GM12878 (cell line): ENCODE data around the gene UHRF2. TPM values are rescaled to one million over a fixed set of nuclear protein-coding genes. Genes with fewer than 3 reads are reported as not detected.

Experiments used
- ATAC-seq: fragments of 200-7000 bp; cut with Tn5 transposase; 3 replicates; pipeline ENCODE4 v1.9.1; 2020; ENCODE audit warnings: mild to moderate bottlenecking, moderate library complexity
- BruUV-seq: library from RNA; stranded (reverse); fragments of 400-500 nt; replicated peaks from 2 replicates; lab custom pipeline; 2021; lab: Mats Ljungman, UMichigan
- CTCF ChIA-PET: fragments of 300-600 bp; sonication (Branson Sonifier 250); formaldehyde crosslinking; extraction: SDS; loops from one replicate; lab custom pipeline; 2021; ENCODE audit warnings: inconsistent platforms; lab: Yijun Ruan, JAX
- POLR2A ChIA-PET: fragments of 350-600 bp; formaldehyde crosslinking; extraction: SDS; loops from one replicate; lab custom pipeline; 2021; ENCODE audit warnings: inconsistent platforms; lab: Charles Lee
- RAD21 ChIA-PET: fragments of 300-600 bp; sonication (Branson Sonifier 250); formaldehyde crosslinking; loops from one replicate; lab custom pipeline; 2023; ENCODE audit warnings: antibody characterized with exemption; ENCODE audit not compliant: unreplicated experiment; lab: Charles Lee
- SMC1A ChIA-PET: fragments of 300-600 bp; sonication (Branson Sonifier 250); formaldehyde crosslinking; loops from one replicate; lab custom pipeline; 2023; ENCODE audit not compliant: unreplicated experiment, uncharacterized antibody; lab: Charles Lee
- DNase-seq: peaks from one replicate; pipeline ENCODE4 v3.0.0-alpha.2; 2011; ENCODE audit warnings: low read depth, low spot score
- FAIRE-seq: peaks from 3 replicates; lab custom pipeline; 2011; peaks lifted over from hg19 to GRCh38; lab: Jason Lieb, UNC
- H2AFZ ChIP-seq: 2 replicates; pipeline ENCODE4 v1.6.0; 2011; ENCODE audit warnings: low read depth, low read length, control low read depth; ENCODE audit not compliant: control insufficient read depth
- H3K27ac ChIP-seq: 2 replicates; pipeline ENCODE4 v1.5.1; 2011; ENCODE audit warnings: control low read depth; ENCODE audit not compliant: control insufficient read depth, insufficient read depth
- H3K27me3 ChIP-seq, 2 experiments: replicated peaks in 1 of 2; 2 replicates each; pipeline versions ENCODE4 v1.6.0 to v1.6.1; 2011; ENCODE audit warnings: low read length in 1 of 2; ENCODE audit not compliant: control insufficient read depth in 2 of 2, insufficient read depth in 2 of 2
- H3K36me3 ChIP-seq, 2 experiments: 2 replicates each; pipeline ENCODE4 v1.5.1; 2011; ENCODE audit warnings: low read length in 1 of 2; ENCODE audit not compliant: control insufficient read depth in 2 of 2, insufficient read depth in 2 of 2
- H3K4me1 ChIP-seq: 2 replicates; pipeline ENCODE4 v1.6.1; 2011; ENCODE audit warnings: mild to moderate bottlenecking, low read length, moderate library complexity, mixed read lengths; ENCODE audit not compliant: control insufficient read depth, insufficient read depth
- H3K4me2 ChIP-seq: 2 replicates; pipeline ENCODE4 v1.6.0; 2011; ENCODE audit warnings: control low read depth; ENCODE audit not compliant: control insufficient read depth, insufficient read depth
- H3K4me3 ChIP-seq: fragments of 200-600 bp; sonication (generic); 2 replicates; pipeline ENCODE4 v1.5.1; 2016
- H3K79me2 ChIP-seq: 2 replicates; pipeline ENCODE4 v1.6.0; 2011; ENCODE audit warnings: low read length; ENCODE audit not compliant: control insufficient read depth, insufficient read depth
- H3K9ac ChIP-seq: 2 replicates; pipeline ENCODE4 v1.8.0; 2011; ENCODE audit warnings: low read length, control low read depth, mixed read lengths; ENCODE audit not compliant: control insufficient read depth, insufficient read depth
- H3K9me3 ChIP-seq: replicated peaks from 3 replicates; pipeline ENCODE4 v1.5.1; 2011; ENCODE audit warnings: mild to moderate bottlenecking, low read length; ENCODE audit not compliant: control insufficient read depth, insufficient read depth
- H4K20me1 ChIP-seq: 2 replicates; pipeline ENCODE4 v1.6.0; 2011; ENCODE audit not compliant: control insufficient read depth, insufficient read depth
- BMI1 ChIP-seq: fragments of 450-650 bp; IDR thresholded peaks from 2 replicates; pipeline ENCODE4 v1.6.1; 2016; ENCODE audit warnings: mild to moderate bottlenecking, moderate library complexity, borderline replicate concordance
- CBX3 ChIP-seq: fragments of 200-600 bp; sonication (generic); IDR thresholded peaks from 2 replicates; pipeline ENCODE4 v1.6.1; 2016; ENCODE audit warnings: low read depth, borderline replicate concordance
- IKZF2 ChIP-seq, 2 experiments: fragments of 450-650 bp; IDR thresholded peaks; 2 replicates each; pipeline ENCODE4 v1.6.1; 2017; ENCODE audit warnings: mild to moderate bottlenecking in 2 of 2, moderate library complexity in 2 of 2
- NFIC ChIP-seq: IDR thresholded peaks from 2 replicates; pipeline ENCODE4 v1.6.1; 2012; ENCODE audit warnings: low read depth, mild to moderate bottlenecking, inconsistent platforms, low read length, moderate library complexity
- RAD21 ChIP-seq: IDR thresholded peaks from 2 replicates; pipeline ENCODE4 v1.6.1; 2011; ENCODE audit warnings: mild to moderate bottlenecking, low read depth, low read length, moderate library complexity; ENCODE audit not compliant: insufficient read depth
- WGBS: methylation state at CpG from one replicate; pipeline ENCODE4 v1.1.6; 2016; ENCODE audit warnings: low lambda C conversion rate; ENCODE audit not compliant: insufficient replicate concordance, insufficient coverage; ENCODE audit errors: missing lambda C conversion rate; 5-methylcytosine and 5-hydroxymethylcytosine counted together
- in situ Hi-C: fragments of 300-500 bp; cut with MboI; formaldehyde crosslinking; loops from 9 replicates; pipeline ENCODE4 v1.14.3; 2018; ENCODE audit warnings: mixed read lengths
- intact Hi-C: fragments of 100-400 bp; cut with micrococcal nuclease; formaldehyde crosslinking; loops from one replicate; pipeline ENCODE4 v1.14.2; 2022; ENCODE audit not compliant: unreplicated experiment
- polyA plus RNA-seq, 11 experiments: library from polyadenylated mRNA; depleted of rRNA in 4 of 11; unstranded in 6 of 11; stranded (reverse) in 5 of 11; fragments of >200 nt; fragmentation: Nextera tagmentation in 4 of 11; fragmentation: Illumina TruSeq in 1 of 11; extraction: Ambion mirVana in 4 of 11; extraction: Trizol in 1 of 11; gene quantifications; 1 replicate in 1 of 11; 2 replicates in 10 of 11; pipeline versions ENCODE4 v1.2.1 to v1.2.3, GENCODE V29; 2011 to 2016; ENCODE audit warnings: inconsistent platforms in 2 of 11, missing spikeins in 2 of 11, low read depth in 1 of 11
- total RNA-seq, 4 experiments: library from RNA; depleted of rRNA in 3 of 4; stranded (reverse); fragments of >200 nt in 3 of 4; fragmentation: Illumina TruSeq in 1 of 4; extraction: Trizol in 1 of 4; gene quantifications; 2 replicates each; pipeline versions ENCODE4 v1.2.1 to v1.2.3, GENCODE V29; 2013 to 2021
- TF ChIP-seq, protein P1 (sequence below): fragments of 450-650 bp; conservative IDR thresholded peaks from 2 replicates; pipeline ENCODE4 v1.6.1; 2017; ENCODE audit warnings: mild to moderate bottlenecking, moderate library complexity
- TF ChIP-seq, protein P2 (sequence below), 3 experiments: IDR thresholded peaks in 2 of 3; conservative IDR thresholded peaks in 1 of 3; 2 replicates each; pipeline ENCODE4 v1.5.1; 2011; ENCODE audit warnings: low read depth in 3 of 3, low read length in 3 of 3, mild to moderate bottlenecking in 3 of 3, control low read depth in 2 of 3, moderate library complexity in 2 of 3, inconsistent platforms in 1 of 3, mixed read lengths in 1 of 3; ENCODE audit not compliant: control insufficient read depth in 2 of 3, insufficient read depth in 1 of 3; ENCODE audit errors: extremely low read depth in 1 of 3

The UHRF2 gene
- total and polyA plus RNA-seq, 10 of the 15 experiments (the other 5 are each of a cell fraction or from before 2014, with no cell fraction given) = 11.2 to 95.8 (median 43.1) TPM

DNA sequence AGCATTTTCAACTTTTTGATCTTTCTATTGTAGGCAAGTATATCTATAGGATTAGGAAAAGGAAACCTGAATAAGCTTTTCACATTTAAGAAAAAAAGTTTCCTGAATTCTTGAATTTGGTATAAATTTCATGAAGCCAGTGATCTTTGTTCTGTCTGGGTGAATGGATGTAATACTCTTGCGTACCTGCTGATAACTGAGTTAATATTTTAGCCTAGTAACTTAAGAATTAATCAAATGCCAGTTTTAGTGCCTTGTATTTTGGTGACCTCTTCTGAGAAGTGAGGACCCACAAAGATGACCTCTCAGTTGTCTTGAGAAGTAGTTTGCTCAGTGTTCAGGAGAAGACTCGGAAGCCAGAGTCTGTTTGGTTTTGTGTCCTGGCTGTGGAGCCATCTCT, 77.9 kb downstream of the UHRF2 start (continued):
- TF ChIP-seq, protein P1, sequence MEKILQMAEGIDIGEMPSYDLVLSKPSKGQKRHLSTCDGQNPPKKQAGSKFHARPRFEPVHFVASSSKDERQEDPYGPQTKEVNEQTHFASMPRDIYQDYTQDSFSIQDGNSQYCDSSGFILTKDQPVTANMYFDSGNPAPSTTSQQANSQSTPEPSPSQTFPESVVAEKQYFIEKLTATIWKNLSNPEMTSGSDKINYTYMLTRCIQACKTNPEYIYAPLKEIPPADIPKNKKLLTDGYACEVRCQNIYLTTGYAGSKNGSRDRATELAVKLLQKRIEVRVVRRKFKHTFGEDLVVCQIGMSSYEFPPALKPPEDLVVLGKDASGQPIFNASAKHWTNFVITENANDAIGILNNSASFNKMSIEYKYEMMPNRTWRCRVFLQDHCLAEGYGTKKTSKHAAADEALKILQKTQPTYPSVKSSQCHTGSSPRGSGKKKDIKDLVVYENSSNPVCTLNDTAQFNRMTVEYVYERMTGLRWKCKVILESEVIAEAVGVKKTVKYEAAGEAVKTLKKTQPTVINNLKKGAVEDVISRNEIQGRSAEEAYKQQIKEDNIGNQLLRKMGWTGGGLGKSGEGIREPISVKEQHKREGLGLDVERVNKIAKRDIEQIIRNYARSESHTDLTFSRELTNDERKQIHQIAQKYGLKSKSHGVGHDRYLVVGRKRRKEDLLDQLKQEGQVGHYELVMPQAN = no peak

DNA sequence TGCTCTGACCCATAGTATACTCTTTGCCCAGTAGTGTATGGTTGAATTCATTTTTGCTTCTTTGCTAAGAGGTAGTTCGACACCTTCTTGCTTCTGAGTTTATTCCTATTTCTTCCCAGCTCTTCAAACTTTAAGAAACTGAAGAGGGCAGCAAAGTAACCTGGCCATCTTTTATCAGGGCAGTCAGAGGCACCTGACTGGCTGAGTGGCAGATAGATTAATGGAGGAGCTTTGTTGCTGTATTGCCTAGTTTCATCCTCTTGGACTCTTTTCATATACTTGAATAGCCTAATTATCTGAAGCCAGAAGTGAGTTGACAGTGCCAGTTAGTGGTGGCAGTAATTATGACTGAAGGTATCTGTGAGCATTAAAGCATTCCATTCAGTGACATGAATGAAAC, 82.5 kb downstream of the UHRF2 start:
- FAIRE-seq (no peak), ATAC-seq (peak; percentile 16; the same call in 2 of the 3 replicates), DNase-seq (no peak)
- TF ChIP-seq, protein P2, sequence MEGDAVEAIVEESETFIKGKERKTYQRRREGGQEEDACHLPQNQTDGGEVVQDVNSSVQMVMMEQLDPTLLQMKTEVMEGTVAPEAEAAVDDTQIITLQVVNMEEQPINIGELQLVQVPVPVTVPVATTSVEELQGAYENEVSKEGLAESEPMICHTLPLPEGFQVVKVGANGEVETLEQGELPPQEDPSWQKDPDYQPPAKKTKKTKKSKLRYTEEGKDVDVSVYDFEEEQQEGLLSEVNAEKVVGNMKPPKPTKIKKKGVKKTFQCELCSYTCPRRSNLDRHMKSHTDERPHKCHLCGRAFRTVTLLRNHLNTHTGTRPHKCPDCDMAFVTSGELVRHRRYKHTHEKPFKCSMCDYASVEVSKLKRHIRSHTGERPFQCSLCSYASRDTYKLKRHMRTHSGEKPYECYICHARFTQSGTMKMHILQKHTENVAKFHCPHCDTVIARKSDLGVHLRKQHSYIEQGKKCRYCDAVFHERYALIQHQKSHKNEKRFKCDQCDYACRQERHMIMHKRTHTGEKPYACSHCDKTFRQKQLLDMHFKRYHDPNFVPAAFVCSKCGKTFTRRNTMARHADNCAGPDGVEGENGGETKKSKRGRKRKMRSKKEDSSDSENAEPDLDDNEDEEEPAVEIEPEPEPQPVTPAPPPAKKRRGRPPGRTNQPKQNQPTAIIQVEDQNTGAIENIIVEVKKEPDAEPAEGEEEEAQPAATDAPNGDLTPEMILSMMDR (IDR thresholded peaks at IDR 0.05 in 2 of 3, conservative IDR thresholded peaks at IDR 0.05 in 1 of 3; ENCODE audit: control insufficient read depth in 2 of 3, extremely low read depth in 1 of 3, insufficient read depth in 1 of 3, low read depth in 3 of 3, low read length in 3 of 3) = peak in 2 of 3 experiments; percentile 4 to 14; a peak in 1 of 6 replicates
- TF ChIP-seq BMI1 (no peak), NFIC (no peak), CBX3 (no peak), IKZF2 (IDR thresholded peaks at IDR 0.05) (no peak), RAD21 (0 out of 2 replicates have a peak, but pooled peaks have one; percentile 12)
- in situ Hi-C loops = no loop called here
- no peak overlapping the region for H3K27ac ChIP-seq
- H3K79me2 ChIP-seq = no peaks in the 10 kb centered on the region; the same call in none of the 2 replicates
- BruUV-seq = no TSS peak
- no peak overlapping the region for H2AFZ ChIP-seq
- H3K4me2 ChIP-seq = no peak overlapping the region
- ChIA-PET RAD21 (interaction anchor here (1.2 to 2.5 kb wide), 3 partner anchors 138 to 189 kb away, joined by 3 to 10 read pairs (median 4); no protein-coding TSS in a partner anchor), SMC1A (interaction anchor here (1.0 to 2.0 kb wide), 8 partner anchors 8 to 147 kb away, joined by 3 to 8 read pairs (median 4); no protein-coding TSS in a partner anchor), POLR2A (interaction anchor here (0.5 kb wide), 1 partner anchor 26 kb away, joined by 3 read pairs; no protein-coding TSS in a partner anchor), CTCF (interaction anchor here (1.0 to 2.1 kb wide), 8 partner anchors 11 to 140 kb away, joined by 3 to 7 read pairs (median 4); no protein-coding TSS in a partner anchor)
- H4K20me1 ChIP-seq = no peaks in the 10 kb centered on the region
- no peaks in the 10 kb centered on the region for H3K9me3 ChIP-seq
- WGBS = 88% methylated on average over 1 of the region's 1 CpG
- no peak overlapping the region for H3K9ac ChIP-seq
- no peak overlapping the region for H3K4me3 ChIP-seq
- intact Hi-C loops = loop anchor here (5.0 kb wide), 1 partner anchor 143 kb away; no protein-coding TSS in a partner anchor
- H3K36me3 ChIP-seq = peaks cover 2 to 9% of the 10 kb centered on the region in 2 experiments
- H3K27me3 ChIP-seq = no peaks in the 10 kb centered on the region
- H3K4me1 ChIP-seq = no peaks in the 10 kb centered on the region
